Stimulated activated CD8-positive, alpha-beta memory T cell treated with anti-CD3 and anti-CD28 coated beads, Interleukin-15, amount 100 ng/mL, for 48 hours (primary cell): ENCODE data around the gene EHMT1.

ENCODE experiments used
- DNase-seq, 2 donors: peaks; one replicate each; pipeline ENCODE4 v3.0.0-alpha.2; 2020; ENCODE audit warnings: low read depth in 2 of 2

The EHMT1 gene

GRCh38 chr9:137784641-137785513, 166.1 kb downstream of the EHMT1 start:
- DNase-seq = no peak

GRCh38 chr9:137785704-137786161, 166.9 kb downstream of the EHMT1 start:
- DNase-seq = no peak

GRCh38 chr9:137786511-137786920, 167.7 kb downstream of the EHMT1 start:
- DNase-seq = no peak

- DNase-seq = no peak
Observed at GRCh38 chr9:137787381-137787780, 168.6 kb downstream of the EHMT1 start.

- DNase-seq = no peak
Observed at GRCh38 chr9:137787786-137788505, 169.1 kb downstream of the EHMT1 start.

GRCh38 chr9:137788561-137789294, 169.9 kb downstream of the EHMT1 start:
- no peak for DNase-seq

- DNase-seq = no peak
Observed at GRCh38 chr9:137789295-137789895, 170.6 kb downstream of the EHMT1 start.

- no peak for DNase-seq
Observed at GRCh38 chr9:137791947-137792346, 173.1 kb downstream of the EHMT1 start.

- no peak for DNase-seq
Observed at GRCh38 chr9:137793196-137793841, 174.5 kb downstream of the EHMT1 start.

- DNase-seq = no peak
Observed at GRCh38 chr9:137795156-137795666, 176.4 kb downstream of the EHMT1 start.

GRCh38 chr9:137797206-137798120, 178.7 kb downstream of the EHMT1 start:
- no peak for DNase-seq

- DNase-seq = no peak
Observed at GRCh38 chr9:137798142-137798541, 179.3 kb downstream of the EHMT1 start.

GRCh38 chr9:137798901-137799629, 180.3 kb downstream of the EHMT1 start:
- DNase-seq = no peak

- DNase-seq = no peak
Observed at GRCh38 chr9:137799630-137799983, 180.8 kb downstream of the EHMT1 start.

GRCh38 chr9:137800196-137801022, 181.6 kb downstream of the EHMT1 start:
- DNase-seq = no peak

GRCh38 chr9:137801023-137801319, 182.2 kb downstream of the EHMT1 start:
- DNase-seq = no peak

GRCh38 chr9:137802021-137802420, 183.2 kb downstream of the EHMT1 start:
- DNase-seq = no peak

- no peak for DNase-seq
Observed at GRCh38 chr9:137802521-137803243, 183.9 kb downstream of the EHMT1 start.
